ENCODE measurements around the gene KCNG2.

DNA sequence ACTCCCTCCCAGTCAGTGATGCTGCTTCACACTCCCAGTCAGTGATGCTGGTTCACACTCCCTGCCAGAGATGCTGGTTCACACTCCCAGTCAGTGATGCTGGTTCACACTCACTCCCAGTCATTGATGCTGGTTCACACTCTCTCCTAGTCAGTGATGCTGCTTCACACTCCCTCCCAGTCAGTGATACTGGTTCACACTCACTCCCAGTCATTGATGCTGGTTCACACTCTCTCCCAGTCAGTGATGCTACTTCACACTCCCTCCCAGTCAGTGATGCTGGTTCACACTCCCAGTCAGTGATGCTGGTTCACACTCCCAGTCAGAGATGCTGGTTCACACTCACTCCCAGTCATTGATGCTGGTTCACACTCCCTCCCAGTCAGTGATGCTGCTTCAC is 34.3 kb upstream of the KCNG2 start:
- TF ChIP-seq, protein P1, sequence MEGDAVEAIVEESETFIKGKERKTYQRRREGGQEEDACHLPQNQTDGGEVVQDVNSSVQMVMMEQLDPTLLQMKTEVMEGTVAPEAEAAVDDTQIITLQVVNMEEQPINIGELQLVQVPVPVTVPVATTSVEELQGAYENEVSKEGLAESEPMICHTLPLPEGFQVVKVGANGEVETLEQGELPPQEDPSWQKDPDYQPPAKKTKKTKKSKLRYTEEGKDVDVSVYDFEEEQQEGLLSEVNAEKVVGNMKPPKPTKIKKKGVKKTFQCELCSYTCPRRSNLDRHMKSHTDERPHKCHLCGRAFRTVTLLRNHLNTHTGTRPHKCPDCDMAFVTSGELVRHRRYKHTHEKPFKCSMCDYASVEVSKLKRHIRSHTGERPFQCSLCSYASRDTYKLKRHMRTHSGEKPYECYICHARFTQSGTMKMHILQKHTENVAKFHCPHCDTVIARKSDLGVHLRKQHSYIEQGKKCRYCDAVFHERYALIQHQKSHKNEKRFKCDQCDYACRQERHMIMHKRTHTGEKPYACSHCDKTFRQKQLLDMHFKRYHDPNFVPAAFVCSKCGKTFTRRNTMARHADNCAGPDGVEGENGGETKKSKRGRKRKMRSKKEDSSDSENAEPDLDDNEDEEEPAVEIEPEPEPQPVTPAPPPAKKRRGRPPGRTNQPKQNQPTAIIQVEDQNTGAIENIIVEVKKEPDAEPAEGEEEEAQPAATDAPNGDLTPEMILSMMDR (IDR thresholded peaks at IDR 0.05): no peak
- no peak for TF ChIP-seq EZH2 (IDR thresholded peaks at IDR 0.05)

Data from neural progenitor cell (in vitro differentiated cells).